GM23338 (cell line): ENCODE data around the gene CAMK1.

ENCODE experiments used
- CTCF ChIP-seq, 2 experiments: fragments of 200-600 bp in 1 of 2; sonication (generic) in 1 of 2; conservative IDR thresholded peaks; 2 replicates each; pipeline versions ENCODE4 v1.5.1 to v1.6.1; 2016 to 2017; ENCODE audit warnings: antibody characterized with exemption in 2 of 2, low read depth in 2 of 2, mild to moderate bottlenecking in 2 of 2, moderate library complexity in 1 of 2
- EZH2 ChIP-seq: fragments of 200-600 bp; sonication (generic); IDR thresholded peaks from one replicate; pipeline ENCODE4 v1.8.0; 2017; ENCODE audit warnings: antibody characterized with exemption, mild to moderate bottlenecking, low read depth; ENCODE audit not compliant: unreplicated experiment
- TF ChIP-seq, protein P1 (sequence below): IDR thresholded peaks from one replicate; pipeline ENCODE4 v1.6.1; 2018; ENCODE audit warnings: antibody characterized with exemption; ENCODE audit not compliant: unreplicated experiment

DNA sequence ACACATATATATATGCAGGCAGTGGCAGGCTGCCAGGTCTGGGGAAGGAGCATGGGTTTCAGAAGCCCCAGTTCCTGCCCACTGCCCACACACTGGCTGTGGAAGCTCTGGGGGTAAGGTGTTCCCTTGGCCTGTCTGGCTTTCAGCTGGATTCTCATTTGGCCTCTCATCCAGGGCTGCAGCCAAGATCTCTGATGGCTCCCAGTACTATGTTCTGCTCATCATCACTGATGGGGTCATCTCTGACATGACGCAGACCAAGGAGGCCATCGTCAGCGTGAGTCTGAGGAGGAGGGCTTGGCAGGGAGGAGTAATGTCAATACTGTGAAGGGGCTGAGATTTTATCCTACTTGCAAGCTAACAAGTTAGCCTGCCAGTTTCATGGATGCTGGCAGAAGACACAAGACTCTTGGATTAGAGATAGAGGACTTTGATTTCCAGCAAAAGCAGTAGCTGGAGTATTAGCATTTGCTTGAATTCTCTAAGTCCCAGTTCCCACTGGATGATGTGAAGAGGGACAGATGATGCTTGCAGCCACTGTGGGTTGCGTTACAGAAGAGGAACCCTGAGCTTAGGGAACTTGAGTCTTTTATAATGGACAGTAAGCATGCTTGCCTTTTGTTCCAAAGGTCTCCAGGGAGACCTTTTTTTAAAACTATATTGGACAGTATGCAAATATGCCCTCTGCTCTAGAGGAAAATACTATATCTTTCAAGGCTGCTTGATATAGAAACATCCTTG is 43.8 kb downstream of the CAMK1 start:
- no peak for TF ChIP-seq CTCF (conservative IDR thresholded peaks at IDR 0.05; ENCODE audit: low read depth in 2 of 2)
- no peak for TF ChIP-seq EZH2
- TF ChIP-seq, protein P1, sequence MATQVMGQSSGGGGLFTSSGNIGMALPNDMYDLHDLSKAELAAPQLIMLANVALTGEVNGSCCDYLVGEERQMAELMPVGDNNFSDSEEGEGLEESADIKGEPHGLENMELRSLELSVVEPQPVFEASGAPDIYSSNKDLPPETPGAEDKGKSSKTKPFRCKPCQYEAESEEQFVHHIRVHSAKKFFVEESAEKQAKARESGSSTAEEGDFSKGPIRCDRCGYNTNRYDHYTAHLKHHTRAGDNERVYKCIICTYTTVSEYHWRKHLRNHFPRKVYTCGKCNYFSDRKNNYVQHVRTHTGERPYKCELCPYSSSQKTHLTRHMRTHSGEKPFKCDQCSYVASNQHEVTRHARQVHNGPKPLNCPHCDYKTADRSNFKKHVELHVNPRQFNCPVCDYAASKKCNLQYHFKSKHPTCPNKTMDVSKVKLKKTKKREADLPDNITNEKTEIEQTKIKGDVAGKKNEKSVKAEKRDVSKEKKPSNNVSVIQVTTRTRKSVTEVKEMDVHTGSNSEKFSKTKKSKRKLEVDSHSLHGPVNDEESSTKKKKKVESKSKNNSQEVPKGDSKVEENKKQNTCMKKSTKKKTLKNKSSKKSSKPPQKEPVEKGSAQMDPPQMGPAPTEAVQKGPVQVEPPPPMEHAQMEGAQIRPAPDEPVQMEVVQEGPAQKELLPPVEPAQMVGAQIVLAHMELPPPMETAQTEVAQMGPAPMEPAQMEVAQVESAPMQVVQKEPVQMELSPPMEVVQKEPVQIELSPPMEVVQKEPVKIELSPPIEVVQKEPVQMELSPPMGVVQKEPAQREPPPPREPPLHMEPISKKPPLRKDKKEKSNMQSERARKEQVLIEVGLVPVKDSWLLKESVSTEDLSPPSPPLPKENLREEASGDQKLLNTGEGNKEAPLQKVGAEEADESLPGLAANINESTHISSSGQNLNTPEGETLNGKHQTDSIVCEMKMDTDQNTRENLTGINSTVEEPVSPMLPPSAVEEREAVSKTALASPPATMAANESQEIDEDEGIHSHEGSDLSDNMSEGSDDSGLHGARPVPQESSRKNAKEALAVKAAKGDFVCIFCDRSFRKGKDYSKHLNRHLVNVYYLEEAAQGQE: no peak
